GM12892 (cell line): ENCODE data around the gene MEAK7.

ENCODE experiments used
- DNase-seq: peaks from one replicate; pipeline ENCODE4 v3.0.0; 2011; ENCODE audit not compliant: insufficient read length
- FAIRE-seq: peaks from 2 replicates; lab custom pipeline; 2011; peaks lifted over from hg19 to GRCh38; lab: Jason Lieb, UNC
- POLR2A ChIP-seq: IDR thresholded peaks from 2 replicates; pipeline ENCODE4 v1.6.1; 2011; ENCODE audit warnings: low read depth, low read length, control low read depth
- POLR2AphosphoS5 ChIP-seq: IDR thresholded peaks from 2 replicates; pipeline ENCODE4 v1.6.1; 2011; ENCODE audit warnings: low read depth, low read length, control low read depth
- TAF1 ChIP-seq: IDR thresholded peaks from 2 replicates; pipeline ENCODE4 v1.6.1; 2011; ENCODE audit warnings: low read depth, mild to moderate bottlenecking, control low read depth, low read length, borderline replicate concordance

Gene MEAK7

DNA sequence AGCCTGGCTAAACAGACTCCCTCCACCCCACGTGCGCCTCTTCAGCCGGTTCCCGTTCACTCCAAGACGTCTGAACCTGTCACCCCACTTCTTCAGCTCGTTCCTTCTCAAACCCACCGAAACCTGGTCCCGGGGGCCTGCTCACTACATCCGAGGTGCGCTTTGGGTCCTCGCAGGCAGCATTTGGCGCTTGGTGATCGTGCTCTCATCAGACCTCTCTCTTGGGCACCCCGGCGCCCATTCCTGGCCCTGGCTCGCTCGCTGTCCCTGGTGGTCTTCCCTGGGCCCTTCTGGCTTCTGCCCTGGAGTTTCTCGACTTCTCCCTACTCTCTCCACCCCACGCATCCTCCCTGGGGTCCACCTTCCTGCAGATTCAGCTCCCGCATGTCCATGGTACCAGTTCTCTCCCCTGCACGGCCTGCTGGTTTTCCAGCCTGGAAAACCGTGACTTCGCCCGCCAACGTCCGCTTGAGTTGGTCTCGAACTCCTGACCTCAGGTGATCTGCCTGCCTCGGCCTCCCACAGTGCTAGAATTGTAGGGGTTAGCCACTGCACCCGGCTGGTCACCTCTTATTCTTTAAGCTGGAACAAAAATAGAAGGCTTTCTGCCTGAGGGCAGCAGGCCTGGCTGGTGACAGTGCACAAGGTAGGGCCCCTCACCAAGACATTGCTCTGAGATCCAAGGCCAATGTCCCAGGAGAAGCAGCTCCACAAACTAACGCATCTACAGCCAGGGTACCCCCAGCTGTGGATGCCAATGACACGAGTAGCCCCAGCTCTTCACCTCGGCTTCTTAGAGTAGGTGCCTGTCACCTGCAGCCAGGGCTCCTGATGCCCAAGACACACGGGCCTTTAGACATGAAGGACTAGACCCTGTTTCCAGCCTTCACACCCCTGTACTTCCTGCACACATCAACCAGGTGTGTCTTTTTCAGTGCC is 1.1 kb upstream of the MEAK7 start:
- DNase-seq (no peak), FAIRE-seq (no peak)
- TF ChIP-seq TAF1 (no peak), POLR2AphosphoS5 (peak; percentile 53), POLR2A (no peak; the same call in 1 of the 2 replicates)

- FAIRE-seq = no peak
- no peak for DNase-seq
- TF ChIP-seq POLR2AphosphoS5 = no peak
- TF ChIP-seq POLR2A = no peak
- no peak for TF ChIP-seq TAF1
These were observed 586 bp downstream of the MEAK7 start for GRCh38 chr16:84503751-84504395.

- DNase-seq (no peak), FAIRE-seq (no peak)
- TF ChIP-seq POLR2AphosphoS5 = no peak
- no peak for TF ChIP-seq POLR2A
- no peak for TF ChIP-seq TAF1
These were observed 1.9 kb downstream of the MEAK7 start for GRCh38 chr16:84502581-84502980.

- FAIRE-seq (no peak), DNase-seq (no peak)
- TF ChIP-seq POLR2AphosphoS5 (no peak), POLR2A (no peak), TAF1 (no peak)
These were observed 2.4 kb downstream of the MEAK7 start for GRCh38 chr16:84502075-84502474.

DNA sequence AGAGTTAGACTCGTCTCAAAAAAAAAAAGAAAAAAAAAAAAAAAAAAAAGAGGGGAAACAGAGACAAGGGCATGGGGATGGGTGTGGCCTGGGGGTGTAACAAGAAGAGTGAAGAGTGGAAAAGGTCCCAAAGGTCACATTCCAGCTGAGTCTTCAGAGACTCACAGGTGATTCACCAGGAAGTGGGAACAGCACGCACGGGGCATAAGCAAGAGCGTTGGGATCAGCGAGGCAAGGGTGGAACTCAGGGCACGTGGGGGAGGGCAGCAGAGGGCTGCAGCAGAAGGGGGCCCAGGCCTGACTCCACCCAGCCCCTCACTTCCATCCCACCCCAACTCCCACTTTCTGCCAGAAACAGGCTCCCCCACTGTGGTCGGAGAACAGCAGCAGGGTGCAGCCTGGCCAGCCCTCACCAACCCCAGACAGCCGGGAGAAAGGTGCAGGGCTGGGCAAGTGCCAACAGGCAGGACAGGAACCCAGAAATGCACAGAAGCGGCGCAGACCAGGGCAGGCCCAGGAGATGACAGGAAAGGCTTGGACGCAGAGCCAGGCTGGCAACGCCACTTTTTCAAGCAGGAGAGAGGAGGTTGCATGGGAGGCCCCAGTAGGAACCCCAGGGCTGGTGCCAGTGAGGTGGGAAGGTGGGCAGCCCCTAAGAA is 3.3 kb downstream of the MEAK7 start:
- no peak for DNase-seq
- FAIRE-seq = no peak

GRCh38 chr16:84500531-84500930 is 3.9 kb downstream of the MEAK7 start:
- TF ChIP-seq TAF1 (no peak), POLR2A (no peak), POLR2AphosphoS5 (no peak)
- DNase-seq (no peak), FAIRE-seq (no peak)

More for the DNA sequence above, 3.3 kb downstream of the MEAK7 start:
- TF ChIP-seq POLR2AphosphoS5 = no peak
- TF ChIP-seq TAF1 = no peak
- no peak for TF ChIP-seq POLR2A

DNA sequence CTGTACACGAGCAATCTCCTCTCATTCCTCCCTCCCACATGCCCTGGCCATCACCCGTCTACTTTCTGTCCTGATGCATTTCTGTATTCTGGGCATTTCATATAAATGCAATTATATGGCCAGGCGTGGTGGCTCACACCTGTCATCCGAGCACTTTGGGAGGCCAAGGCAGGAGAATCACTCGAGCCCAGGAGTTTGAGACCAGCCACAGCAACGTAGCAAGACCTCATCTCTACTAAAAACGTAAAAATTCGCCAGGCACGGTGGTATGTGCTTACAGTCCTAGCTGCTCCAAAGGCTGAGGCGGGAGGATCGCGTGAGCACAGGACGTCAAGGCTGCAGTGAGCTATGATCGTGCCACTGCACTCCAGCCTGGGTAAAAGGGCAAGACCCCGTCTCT is 4.8 kb downstream of the MEAK7 start:
- TF ChIP-seq TAF1 = no peak
- no peak for TF ChIP-seq POLR2AphosphoS5
- TF ChIP-seq POLR2A = no peak
- FAIRE-seq (no peak), DNase-seq (no peak)

DNA sequence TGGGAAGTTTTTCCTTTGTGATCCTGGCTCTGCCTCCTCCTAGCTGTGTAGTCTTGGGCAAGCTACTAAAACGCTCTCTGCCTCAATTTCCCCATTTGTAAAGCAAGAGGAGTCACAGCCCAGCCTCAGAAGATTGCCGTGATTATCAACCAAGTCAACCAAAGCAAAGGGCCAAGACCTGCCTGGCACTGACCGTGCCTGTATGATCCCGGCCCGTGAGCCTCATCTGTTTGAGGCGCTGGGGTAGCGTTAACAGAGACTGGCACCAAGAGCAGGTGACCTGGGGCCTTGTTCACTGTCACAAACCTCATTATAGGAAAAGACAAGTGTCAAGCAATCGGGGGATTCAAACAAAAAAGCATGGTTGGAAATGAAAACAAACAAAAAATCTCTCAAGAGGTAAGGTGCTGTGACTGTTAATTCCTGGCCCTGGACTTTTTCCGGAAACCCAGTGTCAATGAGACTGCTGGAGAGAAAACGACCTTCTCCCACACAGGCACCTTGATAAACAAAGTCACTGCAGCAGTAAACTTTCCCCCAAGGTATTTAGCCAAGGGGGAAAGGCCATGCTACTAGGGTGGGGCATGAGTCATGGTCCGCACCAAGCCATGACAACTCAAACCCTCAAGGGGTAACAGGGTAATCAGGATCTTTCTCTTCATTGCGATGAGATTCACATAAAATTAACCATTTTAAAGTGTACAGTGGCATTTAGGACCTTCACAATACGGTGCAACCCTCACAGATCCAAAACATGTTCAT is 5.4 kb downstream of the MEAK7 start:
- DNase-seq = no peak

DNA sequence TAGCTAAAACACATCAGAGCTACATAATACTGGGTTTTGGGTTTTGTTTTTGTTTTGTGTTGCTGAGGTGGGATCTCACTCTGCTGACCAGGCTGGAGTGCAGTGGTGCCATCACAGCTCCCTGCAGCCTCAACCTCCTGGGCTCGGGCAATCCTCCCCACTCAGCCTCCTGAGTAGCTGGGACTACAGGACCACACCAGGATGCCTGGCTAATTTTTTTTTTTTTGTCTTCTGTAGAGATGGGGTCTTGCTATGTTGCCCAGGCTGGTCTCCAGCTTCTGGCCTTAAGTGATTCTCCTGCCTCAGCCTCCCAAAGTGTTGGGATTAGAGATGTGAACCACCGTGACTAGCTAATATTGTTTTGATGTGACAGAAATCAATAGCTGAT is 6.2 kb downstream of the MEAK7 start:
- TF ChIP-seq POLR2A = no peak
- DNase-seq (no peak), FAIRE-seq (no peak)

More for the DNA sequence above, 5.4 kb downstream of the MEAK7 start:
- no peak for FAIRE-seq
- TF ChIP-seq POLR2A = no peak
- TF ChIP-seq POLR2AphosphoS5 = no peak
- no peak for TF ChIP-seq TAF1

DNA sequence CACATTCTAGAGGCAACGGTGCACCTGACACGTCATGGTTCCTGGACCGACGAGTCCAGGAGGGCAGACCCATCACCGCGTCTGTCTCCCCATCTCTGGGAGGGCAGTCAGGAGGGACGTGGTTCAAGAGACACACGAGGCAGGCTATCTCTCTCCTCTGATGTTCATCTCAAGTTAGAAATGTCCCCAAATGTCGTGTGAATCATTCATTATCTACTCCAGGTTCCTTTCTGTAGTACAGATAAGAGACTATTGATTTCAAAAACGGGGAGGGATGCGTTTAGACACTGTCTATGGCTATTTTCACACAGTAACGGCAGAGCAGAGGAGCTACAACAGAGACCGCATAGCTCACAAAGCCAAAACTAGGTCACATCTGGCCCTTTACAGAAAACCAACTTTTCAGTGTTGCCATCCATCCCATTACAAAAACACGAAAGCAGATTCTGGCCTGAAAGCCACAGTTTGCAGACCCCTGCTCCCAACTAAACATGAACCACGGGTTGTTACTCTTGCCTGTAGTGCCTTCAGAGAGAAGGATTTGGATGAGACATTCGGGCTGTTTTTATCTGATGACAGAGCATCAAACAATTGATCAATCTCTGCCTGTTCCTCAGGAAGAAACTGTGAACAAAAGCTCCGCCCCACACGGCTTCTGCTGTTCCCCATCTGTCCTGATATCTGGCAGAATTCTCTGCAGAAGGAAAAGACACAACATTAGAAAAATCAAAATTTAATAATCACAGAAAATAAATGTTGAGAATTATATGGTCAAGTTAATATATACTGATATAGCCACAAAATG is 6.8 kb downstream of the MEAK7 start:
- FAIRE-seq = no peak
- TF ChIP-seq POLR2AphosphoS5 (no peak), POLR2A (no peak), TAF1 (no peak)

More for the DNA sequence above, 6.8 kb downstream of the MEAK7 start:
- DNase-seq = no peak
